Ishikawa (cell line): ENCODE data around the gene DRGX.

ENCODE experiments used
- MAX ChIP-seq: IDR thresholded peaks from 2 replicates; pipeline ENCODE4 v1.6.1; 2012
- TEAD4 ChIP-seq: IDR thresholded peaks from 2 replicates; pipeline ENCODE4 v1.6.1; 2012
- ZBTB7A ChIP-seq: IDR thresholded peaks from 2 replicates; pipeline ENCODE4 v1.6.1; 2012; ENCODE audit warnings: low read depth

DNA sequence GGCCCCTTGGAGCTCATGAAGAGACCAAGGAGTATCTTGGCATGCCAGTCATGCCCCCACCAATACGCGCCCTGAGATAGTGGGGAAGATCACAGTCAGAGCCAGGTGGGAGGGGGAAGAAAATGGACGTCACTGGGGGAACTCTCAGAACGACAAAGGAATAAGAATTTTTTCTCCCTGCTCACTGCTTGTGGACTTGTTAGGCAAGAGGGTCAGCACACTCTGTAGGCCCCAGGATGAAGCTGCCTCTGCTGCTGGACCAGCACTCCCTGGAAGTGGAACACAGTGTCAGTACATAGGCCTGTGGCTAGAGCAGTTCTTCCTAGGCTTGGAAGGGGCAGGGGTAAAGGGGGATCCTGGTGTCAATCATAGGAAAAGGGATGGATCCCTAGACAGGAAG lies 46.5 kb downstream of the DRGX start:
- TF ChIP-seq MAX (no peak), ZBTB7A (no peak), TEAD4 (no peak)
